Stimulated activated naive CD8-positive, alpha-beta T cell treated with anti-CD3 and anti-CD28 coated beads, Interleukin-15, Interleukin-2, amounts not matched to agents 100 U/mL and 50 U/mL, for 24 hours (primary cell): ENCODE data around the gene SC5D.

Experiments
- ATAC-seq: fragments of 150-1000 bp; cut with Tn5 transposase; one replicate; pipeline ENCODE4 v1.10.0; 2021
- DNase-seq: peaks from one replicate; pipeline ENCODE4 v3.0.0; 2021

Gene SC5D

GRCh38 chr11:121291896-121292494 lies 576 bp upstream of the SC5D start:
- no peak for DNase-seq
- ATAC-seq = peak; percentile 25

- no peak for DNase-seq
- no peak for ATAC-seq
Measured at GRCh38 chr11:121293288-121293594, 670 bp downstream of the SC5D start.

- ATAC-seq (no peak), DNase-seq (no peak)
Measured at GRCh38 chr11:121295246-121296029, 2.9 kb downstream of the SC5D start.

- ATAC-seq = no peak
Measured at GRCh38 chr11:121297872-121298271, 5.3 kb downstream of the SC5D start.

GRCh38 chr11:121298774-121299173 lies 6.2 kb downstream of the SC5D start:
- ATAC-seq (no peak), DNase-seq (no peak)

More at GRCh38 chr11:121297872-121298271, 5.3 kb downstream of the SC5D start:
- no peak for DNase-seq

GRCh38 chr11:121299417-121299816 lies 6.8 kb downstream of the SC5D start:
- no peak for DNase-seq

GRCh38 chr11:121300313-121300971 lies 7.9 kb downstream of the SC5D start:
- no peak for ATAC-seq
- no peak for DNase-seq

More at GRCh38 chr11:121299417-121299816, 6.8 kb downstream of the SC5D start:
- ATAC-seq = no peak

- ATAC-seq = no peak
Measured at GRCh38 chr11:121300972-121301699, 8.6 kb downstream of the SC5D start.

GRCh38 chr11:121304759-121305158 lies 12.2 kb downstream of the SC5D start:
- no peak for DNase-seq
- no peak for ATAC-seq

More at GRCh38 chr11:121300972-121301699, 8.6 kb downstream of the SC5D start:
- DNase-seq = no peak

- no peak for ATAC-seq
- no peak for DNase-seq
Measured at GRCh38 chr11:121308816-121309215, 16.2 kb downstream of the SC5D start.

GRCh38 chr11:121309688-121310087 lies 17.1 kb downstream of the SC5D start:
- ATAC-seq = peak; percentile 50
- no peak for DNase-seq

GRCh38 chr11:121310908-121311307 lies 18.3 kb downstream of the SC5D start:
- ATAC-seq (no peak), DNase-seq (no peak)

GRCh38 chr11:121311373-121311772 lies 18.8 kb downstream of the SC5D start:
- ATAC-seq (peak; percentile 99), DNase-seq (no peak)

GRCh38 chr11:121312483-121312882 lies 19.9 kb downstream of the SC5D start:
- no peak for ATAC-seq
- no peak for DNase-seq

GRCh38 chr11:121318848-121319834 lies 26.6 kb downstream of the SC5D start:
- DNase-seq = no peak
- ATAC-seq = peak; percentile 53

GRCh38 chr11:121321614-121322243 lies 29.2 kb downstream of the SC5D start:
- ATAC-seq = peak; percentile 81
- DNase-seq = peak; percentile 21

GRCh38 chr11:121323046-121323607 lies 30.6 kb downstream of the SC5D start:
- DNase-seq = no peak
- ATAC-seq = no peak

- no peak for DNase-seq
- ATAC-seq = peak; percentile 9
Measured at GRCh38 chr11:121326230-121326629, 33.7 kb downstream of the SC5D start.

- ATAC-seq (no peak), DNase-seq (no peak)
Measured at GRCh38 chr11:121327553-121327952, 35.0 kb downstream of the SC5D start.

- peak; percentile 63 for ATAC-seq
- peak; percentile 33 for DNase-seq
Measured at GRCh38 chr11:121328176-121328966, 35.8 kb downstream of the SC5D start.
